Testis (tissue), 2 donors: ENCODE measurements around the gene IFIT1.

Experiments used
- CTCF ChIP-seq, 3 experiments: fragments of 450-650 bp in 2 of 3; fragments of 200-600 bp in 1 of 3; sonication (generic) in 1 of 3; IDR thresholded peaks; one replicate each; pipeline ENCODE4 v1.5.1; 2016 to 2019; ENCODE audit warnings: antibody characterized with exemption in 3 of 3, mild to moderate bottlenecking in 2 of 3, moderate library complexity in 1 of 3
- POLR2A ChIP-seq: fragments of 450-650 bp; IDR thresholded peaks from one replicate; pipeline ENCODE4 v1.6.1; 2017; ENCODE audit warnings: antibody characterized with exemption, mild to moderate bottlenecking, moderate library complexity

DNA sequence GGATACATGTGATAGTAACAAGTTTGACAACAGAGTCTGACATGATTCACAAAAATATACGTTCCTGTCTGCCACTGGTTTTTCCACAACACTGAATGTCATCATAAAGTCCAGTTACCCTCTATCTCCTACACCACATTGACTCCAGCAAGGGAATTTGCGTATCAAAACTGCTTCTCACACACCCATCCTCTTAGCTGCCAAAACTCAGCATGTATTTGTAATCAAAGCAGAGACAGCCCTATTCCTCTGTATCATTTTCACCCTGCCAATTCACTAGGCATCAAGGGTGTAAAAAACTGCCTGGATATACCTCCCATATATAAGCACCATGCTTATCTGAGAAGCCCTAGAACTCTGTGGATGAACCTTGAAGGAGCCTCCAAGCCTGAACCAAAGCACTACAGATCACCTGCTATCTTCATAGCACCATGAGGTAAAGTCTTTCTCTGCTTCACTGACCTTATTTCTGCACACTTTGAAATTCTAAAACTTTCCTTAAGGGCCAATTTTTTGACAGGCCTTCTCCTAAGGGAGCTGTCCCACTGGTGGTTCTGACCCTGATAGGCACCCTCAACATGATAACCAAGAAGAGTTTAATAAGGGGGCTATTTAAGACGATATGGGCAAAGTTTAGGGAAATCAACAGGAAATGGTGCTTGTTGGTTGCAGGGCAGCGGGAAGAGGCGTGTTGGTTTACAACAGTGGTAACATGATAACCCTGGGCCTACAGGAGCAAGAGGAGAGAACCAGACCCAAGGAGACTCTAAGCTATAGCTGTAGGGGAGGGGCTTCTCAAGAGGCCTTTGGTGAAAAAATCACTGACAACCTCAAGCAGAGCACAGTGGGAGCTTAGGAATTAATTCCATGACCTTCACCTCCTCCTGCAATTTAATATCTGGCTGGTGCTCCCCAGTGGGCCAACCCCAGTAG lies 14.5 kb upstream of the IFIT1 start, which contains the start of gene IFIT1B:
- TF ChIP-seq CTCF (IDR thresholded peaks at IDR 0.05) (no peak), POLR2A (no peak)
